ENCODE data around the gene KLF15.

Gene KLF15

DNA sequence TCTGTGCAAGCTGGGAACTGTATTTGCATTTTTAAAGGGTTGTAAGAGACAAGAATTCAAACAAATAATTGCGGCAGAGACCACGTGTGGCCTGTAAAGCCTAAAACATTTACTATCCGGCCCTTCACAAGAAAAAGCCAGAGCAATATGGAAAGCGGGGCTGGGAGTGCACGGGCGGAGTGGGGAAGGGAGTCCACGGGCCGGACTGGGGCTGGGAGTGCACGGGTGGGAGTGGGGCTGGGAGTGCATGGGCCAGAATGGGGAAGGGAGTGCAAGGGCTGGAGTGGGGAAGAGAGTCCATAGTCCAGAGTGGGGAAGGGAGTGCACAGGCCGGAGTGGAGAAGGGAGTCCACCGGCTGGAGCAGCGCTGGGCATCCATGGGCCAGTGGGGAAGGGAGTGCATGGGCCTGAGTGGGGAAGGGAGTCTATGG lies 41.2 kb downstream of the KLF15 start:
- H3K9me3 Mint-ChIP-seq, result peaks cover 12% of the 10 kb centered on the region
- peaks cover 14% of the 10 kb centered on the region for H3K27me3 Mint-ChIP-seq (ENCODE audit: low read depth, poor library complexity)
- H3K27ac Mint-ChIP-seq, result no peak overlapping the region
- no peak overlapping the region for H3K4me3 Mint-ChIP-seq
- no peak for TF ChIP-seq CTCF (IDR thresholded peaks at IDR 0.05)
- no peaks in the 10 kb centered on the region for H3K36me3 Mint-ChIP-seq (ENCODE audit: low read depth)
- no peak for DNase-seq
- no peaks in the 10 kb centered on the region for H3K4me1 Mint-ChIP-seq

- Mint-ChIP-seq H3K4me1 (no peaks in the 10 kb centered on the region), H3K9me3 (peaks cover 19% of the 10 kb centered on the region), H3K27ac (no peak overlapping the region), H3K27me3 (ENCODE audit: low read depth, poor library complexity) (peaks cover 7% of the 10 kb centered on the region), H3K36me3 (ENCODE audit: low read depth) (peaks cover 5% of the 10 kb centered on the region), H3K4me3 (no peak overlapping the region)
- no peak for TF ChIP-seq CTCF (IDR thresholded peaks at IDR 0.05)
- DNase-seq, result no peak
Measured at GRCh38 chr3:126314790-126315658, 42.2 kb downstream of the KLF15 start.

DNA sequence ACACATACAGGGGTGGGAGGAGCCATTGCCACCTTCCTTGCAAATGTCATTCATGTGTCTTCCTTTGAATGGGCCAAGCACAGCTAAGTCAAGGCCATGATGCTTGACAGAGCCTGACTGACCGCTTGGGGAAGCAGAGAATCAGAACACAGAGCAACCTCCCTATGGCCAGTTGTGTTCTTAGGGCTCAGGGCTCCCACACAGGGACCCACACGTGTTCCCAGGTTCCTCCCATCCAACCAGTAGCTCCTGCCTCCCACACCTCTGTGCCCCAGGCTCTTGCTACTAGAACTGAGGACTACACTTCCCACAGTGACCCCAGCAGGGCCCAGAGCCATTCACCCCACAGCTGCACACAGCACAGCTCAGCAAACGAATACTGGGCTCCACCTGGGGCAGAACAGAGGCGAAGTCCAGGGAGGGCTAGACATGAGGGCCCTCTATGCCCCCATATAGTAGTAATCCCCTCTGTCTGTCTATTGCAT lies 42.9 kb downstream of the KLF15 start:
- Mint-ChIP-seq H3K36me3 (ENCODE audit: low read depth) (peaks cover 5% of the 10 kb centered on the region), H3K27ac (no peak overlapping the region), H3K9me3 (peaks cover 21% of the 10 kb centered on the region), H3K27me3 (ENCODE audit: low read depth, poor library complexity) (peaks cover 4% of the 10 kb centered on the region), H3K4me1 (no peaks in the 10 kb centered on the region), H3K4me3 (no peak overlapping the region)
- no peak for DNase-seq
- TF ChIP-seq CTCF (IDR thresholded peaks at IDR 0.05), result no peak

GRCh38 chr3:126313580-126314304 lies 43.5 kb downstream of the KLF15 start:
- Mint-ChIP-seq H3K27me3 (ENCODE audit: low read depth, poor library complexity) (peaks cover 4% of the 10 kb centered on the region), H3K4me1 (no peaks in the 10 kb centered on the region), H3K4me3 (no peak overlapping the region), H3K27ac (no peak overlapping the region), H3K9me3 (peaks cover 19% of the 10 kb centered on the region), H3K36me3 (ENCODE audit: low read depth) (peaks cover 5% of the 10 kb centered on the region)
- no peak for TF ChIP-seq CTCF (IDR thresholded peaks at IDR 0.05)
- no peak for DNase-seq

DNA sequence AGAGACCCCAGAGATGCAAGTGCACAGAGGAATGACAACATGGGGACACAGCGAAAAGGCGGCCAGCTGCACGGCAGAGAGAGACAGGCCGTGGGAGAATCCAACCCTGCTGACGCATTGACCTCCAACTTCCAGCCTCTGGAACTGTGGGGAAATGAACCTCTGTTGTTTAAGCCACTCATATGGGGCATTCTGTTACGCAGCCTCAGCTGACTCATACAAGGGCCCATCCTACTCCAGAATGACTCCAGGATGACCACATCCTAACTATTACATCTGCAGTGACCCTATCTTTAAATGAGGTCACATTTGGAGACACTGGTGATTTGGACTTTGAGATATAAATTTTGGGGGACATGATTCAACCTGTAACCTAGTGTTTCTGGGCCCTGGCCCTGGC lies 44.0 kb downstream of the KLF15 start:
- DNase-seq, result no peak
- no peak overlapping the region for H3K27ac Mint-ChIP-seq
- peaks cover 17% of the 10 kb centered on the region for H3K9me3 Mint-ChIP-seq
- no peak for TF ChIP-seq CTCF (IDR thresholded peaks at IDR 0.05)
- H3K36me3 Mint-ChIP-seq (ENCODE audit: low read depth), result peaks cover 5% of the 10 kb centered on the region
- H3K4me1 Mint-ChIP-seq, result no peaks in the 10 kb centered on the region
- H3K27me3 Mint-ChIP-seq (ENCODE audit: low read depth, poor library complexity), result peaks cover 4% of the 10 kb centered on the region
- no peak overlapping the region for H3K4me3 Mint-ChIP-seq

Measured in nephron progenitor cell (in vitro differentiated cells).